Central memory CD8-positive, alpha-beta T cell (primary cell): Measurements from ENCODE around the gene CCDC175.

Experiments used
- ATAC-seq: fragments of 150-1000 bp; cut with Tn5 transposase; replicated peaks from 2 replicates; pipeline ENCODE4 v1.10.0; 2022; ENCODE audit warnings: mild to moderate bottlenecking, moderate FRiP score, moderate number of reproducible peaks; ENCODE audit not compliant: poor library complexity, severe bottlenecking; ENCODE audit errors: extremely low read depth
- DNase-seq, 2 donors: peaks; one replicate each; pipeline ENCODE4 v3.0.0; 2021; ENCODE audit warnings: low spot score in 2 of 2
- H3K27ac Mint-ChIP-seq: one replicate; pipeline ENCODE4 v1.8.0; 2022; ENCODE audit warnings: low read depth, mild to moderate bottlenecking, moderate library complexity, mixed read lengths
- H3K27me3 Mint-ChIP-seq: one replicate; pipeline ENCODE4 v1.8.0; 2022; ENCODE audit warnings: mixed read lengths
- H3K36me3 Mint-ChIP-seq: one replicate; pipeline ENCODE4 v1.8.0; 2022; ENCODE audit warnings: mild to moderate bottlenecking, moderate library complexity, mixed read lengths; ENCODE audit not compliant: insufficient read depth
- H3K4me1 Mint-ChIP-seq: one replicate; pipeline ENCODE4 v1.8.0; 2022; ENCODE audit warnings: mixed read lengths
- H3K4me3 Mint-ChIP-seq: one replicate; pipeline ENCODE4 v1.8.0; 2022; ENCODE audit warnings: mild to moderate bottlenecking, moderate library complexity, mixed read lengths
- H3K9me3 Mint-ChIP-seq: one replicate; pipeline ENCODE4 v1.8.0; 2022; ENCODE audit warnings: mixed read lengths

CCDC175 gene

GRCh38 chr14:59534361-59534987 is 42.1 kb downstream of the CCDC175 start:
- Mint-ChIP-seq H3K27me3 (peaks cover 39% of the 10 kb centered on the region), H3K36me3 (peaks cover 1% of the 10 kb centered on the region), H3K27ac (no peak overlapping the region), H3K9me3 (no peaks in the 10 kb centered on the region), H3K4me1 (no peaks in the 10 kb centered on the region), H3K4me3 (no peak overlapping the region)
- no peak for DNase-seq
- ATAC-seq = no peak

- Mint-ChIP-seq H3K9me3 (no peaks in the 10 kb centered on the region), H3K4me1 (no peaks in the 10 kb centered on the region), H3K27me3 (peaks cover 53% of the 10 kb centered on the region), H3K4me3 (no peak overlapping the region), H3K36me3 (peaks cover 1% of the 10 kb centered on the region), H3K27ac (no peak overlapping the region)
- DNase-seq (no peak), ATAC-seq (no peak)
These were observed 44.2 kb downstream of the CCDC175 start for GRCh38 chr14:59532419-59532818.

GRCh38 chr14:59530349-59530748 is 46.3 kb downstream of the CCDC175 start:
- ATAC-seq (no peak), DNase-seq (no peak)
- Mint-ChIP-seq H3K27ac (no peak overlapping the region), H3K36me3 (peaks cover 1% of the 10 kb centered on the region), H3K4me3 (no peak overlapping the region), H3K9me3 (no peaks in the 10 kb centered on the region), H3K4me1 (no peaks in the 10 kb centered on the region), H3K27me3 (peaks cover 41% of the 10 kb centered on the region)

GRCh38 chr14:59529189-59529588 is 47.4 kb downstream of the CCDC175 start:
- peaks cover 1% of the 10 kb centered on the region for H3K36me3 Mint-ChIP-seq
- DNase-seq (no peak), ATAC-seq (no peak)
- H3K4me3 Mint-ChIP-seq = no peak overlapping the region
- no peaks in the 10 kb centered on the region for H3K4me1 Mint-ChIP-seq
- H3K27me3 Mint-ChIP-seq = peaks cover 41% of the 10 kb centered on the region
- no peak overlapping the region for H3K27ac Mint-ChIP-seq
- H3K9me3 Mint-ChIP-seq = no peaks in the 10 kb centered on the region

GRCh38 chr14:59520224-59520623 is 56.4 kb downstream of the CCDC175 start:
- Mint-ChIP-seq H3K27ac (no peak overlapping the region), H3K36me3 (no peaks in the 10 kb centered on the region), H3K4me3 (no peak overlapping the region), H3K4me1 (no peaks in the 10 kb centered on the region), H3K9me3 (no peaks in the 10 kb centered on the region), H3K27me3 (peaks cover 16% of the 10 kb centered on the region)
- DNase-seq = no peak
- no peak for ATAC-seq

GRCh38 chr14:59511916-59512575 is 64.6 kb downstream of the CCDC175 start:
- Mint-ChIP-seq H3K27ac (no peak overlapping the region), H3K27me3 (peaks cover 70% of the 10 kb centered on the region), H3K4me3 (no peak overlapping the region), H3K36me3 (peaks cover 4% of the 10 kb centered on the region), H3K9me3 (no peaks in the 10 kb centered on the region), H3K4me1 (no peaks in the 10 kb centered on the region)
- DNase-seq (no peak), ATAC-seq (no peak)

- no peak for DNase-seq
- no peak overlapping the region for H3K4me3 Mint-ChIP-seq
- peaks cover 4% of the 10 kb centered on the region for H3K36me3 Mint-ChIP-seq
- ATAC-seq = no peak
- no peaks in the 10 kb centered on the region for H3K4me1 Mint-ChIP-seq
- peaks cover 62% of the 10 kb centered on the region for H3K27me3 Mint-ChIP-seq
- no peaks in the 10 kb centered on the region for H3K9me3 Mint-ChIP-seq
- H3K27ac Mint-ChIP-seq = no peak overlapping the region
These were observed 65.6 kb downstream of the CCDC175 start for GRCh38 chr14:59510966-59511365.

GRCh38 chr14:59510001-59510400 is 66.6 kb downstream of the CCDC175 start:
- no peak overlapping the region for H3K4me3 Mint-ChIP-seq
- no peaks in the 10 kb centered on the region for H3K4me1 Mint-ChIP-seq
- H3K9me3 Mint-ChIP-seq = no peaks in the 10 kb centered on the region
- H3K27me3 Mint-ChIP-seq = peaks cover 52% of the 10 kb centered on the region
- peaks cover 4% of the 10 kb centered on the region for H3K36me3 Mint-ChIP-seq
- ATAC-seq = no peak
- DNase-seq = no peak
- H3K27ac Mint-ChIP-seq = no peak overlapping the region

- no peak overlapping the region for H3K4me3 Mint-ChIP-seq
- no peak for ATAC-seq
These were observed 67.5 kb downstream of the CCDC175 start for GRCh38 chr14:59509101-59509500.

GRCh38 chr14:59507752-59508103 is 68.9 kb downstream of the CCDC175 start:
- Mint-ChIP-seq H3K4me1 (peaks cover 5% of the 10 kb centered on the region), H3K4me3 (no peak overlapping the region), H3K9me3 (no peaks in the 10 kb centered on the region), H3K36me3 (peaks cover 4% of the 10 kb centered on the region), H3K27ac (no peak overlapping the region), H3K27me3 (peaks cover 32% of the 10 kb centered on the region)
- DNase-seq (no peak), ATAC-seq (no peak)

More at GRCh38 chr14:59509101-59509500, 67.5 kb downstream of the CCDC175 start:
- Mint-ChIP-seq H3K27me3 (peaks cover 43% of the 10 kb centered on the region), H3K27ac (no peak overlapping the region), H3K36me3 (peaks cover 4% of the 10 kb centered on the region), H3K9me3 (no peaks in the 10 kb centered on the region), H3K4me1 (peaks cover 2% of the 10 kb centered on the region)
- DNase-seq = no peak

GRCh38 chr14:59507063-59507751 is 69.4 kb downstream of the CCDC175 start:
- Mint-ChIP-seq H3K9me3 (no peaks in the 10 kb centered on the region), H3K4me1 (peaks cover 5% of the 10 kb centered on the region), H3K36me3 (peaks cover 3% of the 10 kb centered on the region), H3K27me3 (peaks cover 27% of the 10 kb centered on the region), H3K4me3 (no peak overlapping the region), H3K27ac (no peak overlapping the region)
- ATAC-seq (no peak), DNase-seq (peak in 1 of 2 donors; percentile 18)

- no peak overlapping the region for H3K27ac Mint-ChIP-seq
- ATAC-seq (no peak), DNase-seq (no peak)
- H3K36me3 Mint-ChIP-seq = peaks cover 18% of the 10 kb centered on the region
- H3K27me3 Mint-ChIP-seq = no peaks in the 10 kb centered on the region
- peaks cover 5% of the 10 kb centered on the region for H3K4me1 Mint-ChIP-seq
- H3K4me3 Mint-ChIP-seq = no peak overlapping the region
- H3K9me3 Mint-ChIP-seq = no peaks in the 10 kb centered on the region
These were observed 73.4 kb downstream of the CCDC175 start for GRCh38 chr14:59503256-59503655.

GRCh38 chr14:59500732-59501131 is 75.9 kb downstream of the CCDC175 start:
- no peaks in the 10 kb centered on the region for H3K9me3 Mint-ChIP-seq
- ATAC-seq (no peak), DNase-seq (no peak)
- H3K27me3 Mint-ChIP-seq = no peaks in the 10 kb centered on the region
- H3K36me3 Mint-ChIP-seq = peaks cover 27% of the 10 kb centered on the region
- peaks cover 11% of the 10 kb centered on the region for H3K4me1 Mint-ChIP-seq
- H3K4me3 Mint-ChIP-seq = no peak overlapping the region
- no peak overlapping the region for H3K27ac Mint-ChIP-seq
